ENCODE data around the gene TSPAN32. TPM values are rescaled to one million over a fixed set of nuclear protein-coding genes. Genes with fewer than 3 reads are reported as not detected.

Gene TSPAN32
- total RNA-seq, 1 experiment from 2014 or later = not detected

DNA sequence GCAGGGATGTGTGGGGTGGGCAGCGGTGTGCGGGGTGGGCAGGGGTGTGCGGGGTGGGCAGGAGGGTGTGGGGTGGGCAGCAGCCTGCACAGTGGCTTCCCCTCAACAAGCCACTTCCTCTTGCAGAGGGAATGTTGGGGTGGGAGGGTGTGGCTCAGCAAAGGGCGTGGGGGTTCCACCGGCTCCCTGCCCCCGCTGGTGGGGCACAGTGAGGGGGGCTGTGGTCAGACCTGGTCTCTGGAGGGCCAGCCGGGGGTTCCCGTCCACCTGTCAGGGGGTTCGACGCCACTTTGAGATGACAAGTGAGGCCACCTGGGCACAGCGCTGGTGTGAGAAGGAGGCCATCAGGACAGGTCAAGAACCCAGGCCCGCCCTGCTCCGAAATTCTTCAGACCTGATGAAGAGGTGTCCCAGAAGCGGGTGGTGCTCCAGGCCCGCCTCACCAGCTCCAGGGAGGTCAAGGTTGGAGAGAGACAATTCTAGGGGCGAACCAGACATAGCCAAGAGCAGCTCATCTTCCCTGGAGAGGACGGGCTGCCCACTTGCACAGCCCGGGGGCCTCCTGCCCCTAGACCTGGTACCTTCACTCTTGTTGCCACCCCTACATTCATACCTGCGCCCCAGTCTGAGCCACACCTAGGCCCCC lies 1.4 kb upstream of the TSPAN32 start:
- POLR2A ChIA-PET (ENCODE audit: low non-redundant PET) = no interaction called here
- H3K9me3 ChIP-seq (ENCODE audit: low read depth, low read length, poor library complexity, severe bottlenecking) = no peaks in the 10 kb centered on the region
- no peaks in the 10 kb centered on the region for H3K27me3 ChIP-seq (replicated peaks; ENCODE audit: insufficient read depth, low read depth, low read length, poor library complexity)
- DNase-seq (ENCODE audit: low spot score) = no peak
- no TSS peak for BruUV-seq (replicated peaks)
- intact Hi-C loops (cut with micrococcal nuclease; ENCODE audit: unreplicated experiment) = no loop called here
- CTCF ChIA-PET = no interaction called here
- H3K4me1 ChIP-seq (ENCODE audit: insufficient read depth, low read length, poor library complexity, severe bottlenecking) = no peaks in the 10 kb centered on the region
- H3K4me3 ChIP-seq (ENCODE audit: low read depth, low read length, poor library complexity, severe bottlenecking) = no peak overlapping the region
- TF ChIP-seq, protein P1, sequence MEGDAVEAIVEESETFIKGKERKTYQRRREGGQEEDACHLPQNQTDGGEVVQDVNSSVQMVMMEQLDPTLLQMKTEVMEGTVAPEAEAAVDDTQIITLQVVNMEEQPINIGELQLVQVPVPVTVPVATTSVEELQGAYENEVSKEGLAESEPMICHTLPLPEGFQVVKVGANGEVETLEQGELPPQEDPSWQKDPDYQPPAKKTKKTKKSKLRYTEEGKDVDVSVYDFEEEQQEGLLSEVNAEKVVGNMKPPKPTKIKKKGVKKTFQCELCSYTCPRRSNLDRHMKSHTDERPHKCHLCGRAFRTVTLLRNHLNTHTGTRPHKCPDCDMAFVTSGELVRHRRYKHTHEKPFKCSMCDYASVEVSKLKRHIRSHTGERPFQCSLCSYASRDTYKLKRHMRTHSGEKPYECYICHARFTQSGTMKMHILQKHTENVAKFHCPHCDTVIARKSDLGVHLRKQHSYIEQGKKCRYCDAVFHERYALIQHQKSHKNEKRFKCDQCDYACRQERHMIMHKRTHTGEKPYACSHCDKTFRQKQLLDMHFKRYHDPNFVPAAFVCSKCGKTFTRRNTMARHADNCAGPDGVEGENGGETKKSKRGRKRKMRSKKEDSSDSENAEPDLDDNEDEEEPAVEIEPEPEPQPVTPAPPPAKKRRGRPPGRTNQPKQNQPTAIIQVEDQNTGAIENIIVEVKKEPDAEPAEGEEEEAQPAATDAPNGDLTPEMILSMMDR (conservative IDR thresholded peaks at IDR 0.05; ENCODE audit: low read depth, low read length) = no peak
- no peak for TF ChIP-seq EZH2 (IDR thresholded peaks at IDR 0.05; ENCODE audit: borderline replicate concordance, low read depth, low read length, poor library complexity, severe bottlenecking)
- no peaks in the 10 kb centered on the region for H3K36me3 ChIP-seq (ENCODE audit: insufficient read depth, low read length, poor library complexity, severe bottlenecking)
- H3K27ac ChIP-seq (ENCODE audit: low read depth, low read length, poor library complexity, severe bottlenecking) = no peak overlapping the region

DNA sequence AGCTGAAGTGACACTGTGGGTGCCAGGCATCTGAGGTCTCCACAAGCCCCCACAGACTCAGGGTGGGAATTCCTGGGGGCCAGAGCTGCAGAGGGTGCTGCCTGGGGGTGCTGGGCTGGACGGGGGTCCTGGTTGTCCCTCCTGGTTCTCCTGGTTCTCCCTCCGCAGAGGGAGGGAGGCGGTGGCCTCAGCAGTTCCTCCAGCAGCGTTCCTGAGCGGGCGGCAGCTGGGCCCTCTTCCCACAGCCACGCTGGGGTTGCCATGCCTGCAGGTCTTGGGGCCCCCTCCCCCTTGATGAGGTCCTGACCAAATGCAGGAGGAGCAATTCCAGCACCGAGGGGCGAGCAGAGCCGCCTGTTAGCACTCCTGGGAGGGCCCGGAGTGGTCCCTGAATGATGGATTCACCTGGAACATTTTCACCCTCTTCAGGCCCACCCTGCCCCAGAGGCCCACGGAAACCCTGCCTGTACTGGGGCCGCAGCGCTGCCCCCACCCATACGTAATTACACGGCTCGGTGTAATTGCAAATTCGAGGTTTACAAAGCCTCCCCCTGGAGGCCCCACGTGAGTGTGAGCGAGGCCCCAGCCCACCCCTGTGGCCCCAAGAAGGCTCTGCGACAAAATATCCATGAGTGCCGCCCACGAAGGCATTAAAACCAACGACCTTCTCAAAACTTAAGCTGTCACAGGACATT lies 730 bp upstream of the TSPAN32 start:
- CTCF ChIA-PET = no interaction called here
- Histone ChIP-seq H3K27me3 (replicated peaks; ENCODE audit: insufficient read depth, low read depth, low read length, poor library complexity) (no peaks in the 10 kb centered on the region), H3K9me3 (ENCODE audit: low read depth, low read length, poor library complexity, severe bottlenecking) (no peaks in the 10 kb centered on the region), H3K4me1 (ENCODE audit: insufficient read depth, low read length, poor library complexity, severe bottlenecking) (peaks cover 1% of the 10 kb centered on the region), H3K36me3 (ENCODE audit: insufficient read depth, low read length, poor library complexity, severe bottlenecking) (no peaks in the 10 kb centered on the region), H3K4me3 (ENCODE audit: low read depth, low read length, poor library complexity, severe bottlenecking) (no peak overlapping the region), H3K27ac (ENCODE audit: low read depth, low read length, poor library complexity, severe bottlenecking) (no peak overlapping the region)
- TF ChIP-seq, protein P1 (conservative IDR thresholded peaks at IDR 0.05; ENCODE audit: low read depth, low read length) = no peak
- no peak for TF ChIP-seq EZH2 (IDR thresholded peaks at IDR 0.05; ENCODE audit: borderline replicate concordance, low read depth, low read length, poor library complexity, severe bottlenecking)
- POLR2A ChIA-PET (ENCODE audit: low non-redundant PET) = no interaction called here
- no TSS peak for BruUV-seq (replicated peaks)
- no peak for DNase-seq (ENCODE audit: low spot score)
- intact Hi-C loops (cut with micrococcal nuclease; ENCODE audit: unreplicated experiment) = no loop called here

DNA sequence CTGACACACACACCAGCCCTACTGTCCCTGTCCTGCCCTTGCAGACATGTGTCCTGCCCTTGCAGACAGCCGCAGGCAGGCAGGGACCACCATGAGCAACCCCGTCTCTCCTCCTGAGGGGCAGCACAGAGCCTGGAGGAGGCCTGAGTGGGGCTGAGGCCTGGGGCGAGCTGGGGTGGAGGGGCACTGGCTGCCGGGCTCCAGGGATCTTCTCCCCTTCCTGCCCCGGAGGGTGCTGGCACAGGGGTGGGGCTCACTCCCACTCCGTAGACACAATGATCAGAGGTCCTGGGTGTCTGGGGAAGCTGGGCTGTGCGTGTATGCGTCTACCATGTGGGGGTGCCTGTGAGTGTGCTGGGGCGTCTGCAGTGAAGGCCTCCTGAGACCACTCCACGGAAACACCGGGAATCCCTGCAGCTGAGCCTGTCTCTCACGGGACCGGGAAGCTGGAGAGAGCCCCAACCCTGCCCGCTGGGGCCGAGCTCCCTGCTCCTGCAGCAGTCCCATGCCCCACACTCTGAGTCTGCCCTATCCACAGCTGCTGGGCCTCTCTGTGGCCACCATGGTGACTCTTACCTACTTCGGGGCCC lies 588 bp downstream of the TSPAN32 start:
- no TSS peak for BruUV-seq (replicated peaks)
- peaks cover 6% of the 10 kb centered on the region for H3K4me1 ChIP-seq (ENCODE audit: insufficient read depth, low read length, poor library complexity, severe bottlenecking)

More for the DNA sequence above, 588 bp downstream of the TSPAN32 start:
- POLR2A ChIA-PET (ENCODE audit: low non-redundant PET) = no interaction called here
- TF ChIP-seq EZH2 (IDR thresholded peaks at IDR 0.05; ENCODE audit: borderline replicate concordance, low read depth, low read length, poor library complexity, severe bottlenecking) = no peak
- TF ChIP-seq, protein P1 (conservative IDR thresholded peaks at IDR 0.05; ENCODE audit: low read depth, low read length) = no peak
- Histone ChIP-seq H3K4me3 (ENCODE audit: low read depth, low read length, poor library complexity, severe bottlenecking) (no peak overlapping the region), H3K27ac (ENCODE audit: low read depth, low read length, poor library complexity, severe bottlenecking) (no peak overlapping the region), H3K27me3 (replicated peaks; ENCODE audit: insufficient read depth, low read depth, low read length, poor library complexity) (no peaks in the 10 kb centered on the region), H3K36me3 (ENCODE audit: insufficient read depth, low read length, poor library complexity, severe bottlenecking) (no peaks in the 10 kb centered on the region), H3K9me3 (ENCODE audit: low read depth, low read length, poor library complexity, severe bottlenecking) (no peaks in the 10 kb centered on the region)
- CTCF ChIA-PET = no interaction called here
- no peak for DNase-seq (ENCODE audit: low spot score)
- intact Hi-C loops (cut with micrococcal nuclease; ENCODE audit: unreplicated experiment) = no loop called here

Data from A673 (cell line).